ENCODE measurements around the gene TYSND1. TPM values are rescaled to one million over a fixed set of nuclear protein-coding genes. Genes with fewer than 3 reads are reported as not detected.
"Not testable (repeated sequence)": the region's sequence is repeated elsewhere in the genome, so short reads cannot be mapped to it uniquely, and the experiment has no call there.

TYSND1 gene
- total RNA-seq, 2 experiments from 2014 or later = 20.0 to 20.3 TPM

DNA sequence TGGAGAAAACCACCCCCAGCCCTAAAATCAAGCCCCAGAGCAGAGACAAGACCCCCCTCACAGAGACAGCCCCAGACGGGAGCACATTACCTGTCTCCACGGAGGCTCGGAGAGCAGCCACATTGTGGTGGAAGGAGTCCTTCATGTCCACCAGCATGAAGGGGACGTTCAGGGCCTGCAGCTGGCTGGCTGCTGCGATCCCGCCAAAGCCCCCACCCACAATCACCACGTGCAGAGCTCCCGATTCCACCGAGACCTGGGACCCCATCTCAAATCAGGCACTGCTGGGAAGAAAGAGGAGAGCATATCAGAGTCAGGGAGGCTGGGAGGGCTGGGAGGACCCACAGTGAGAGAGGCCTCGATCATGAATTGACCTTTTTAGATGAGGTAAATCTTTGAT is 22.7 kb downstream of the TYSND1 start:
- ATAC-seq = no peak
- DNase-seq = no peak
- H3K27me3 Mint-ChIP-seq = no peaks in the 10 kb centered on the region
- TF ChIP-seq, protein P1, sequence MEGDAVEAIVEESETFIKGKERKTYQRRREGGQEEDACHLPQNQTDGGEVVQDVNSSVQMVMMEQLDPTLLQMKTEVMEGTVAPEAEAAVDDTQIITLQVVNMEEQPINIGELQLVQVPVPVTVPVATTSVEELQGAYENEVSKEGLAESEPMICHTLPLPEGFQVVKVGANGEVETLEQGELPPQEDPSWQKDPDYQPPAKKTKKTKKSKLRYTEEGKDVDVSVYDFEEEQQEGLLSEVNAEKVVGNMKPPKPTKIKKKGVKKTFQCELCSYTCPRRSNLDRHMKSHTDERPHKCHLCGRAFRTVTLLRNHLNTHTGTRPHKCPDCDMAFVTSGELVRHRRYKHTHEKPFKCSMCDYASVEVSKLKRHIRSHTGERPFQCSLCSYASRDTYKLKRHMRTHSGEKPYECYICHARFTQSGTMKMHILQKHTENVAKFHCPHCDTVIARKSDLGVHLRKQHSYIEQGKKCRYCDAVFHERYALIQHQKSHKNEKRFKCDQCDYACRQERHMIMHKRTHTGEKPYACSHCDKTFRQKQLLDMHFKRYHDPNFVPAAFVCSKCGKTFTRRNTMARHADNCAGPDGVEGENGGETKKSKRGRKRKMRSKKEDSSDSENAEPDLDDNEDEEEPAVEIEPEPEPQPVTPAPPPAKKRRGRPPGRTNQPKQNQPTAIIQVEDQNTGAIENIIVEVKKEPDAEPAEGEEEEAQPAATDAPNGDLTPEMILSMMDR (IDR thresholded peaks at IDR 0.05) = no peak
- intact Hi-C loops (cut with micrococcal nuclease) = no loop called here
- ChIA-PET POLR2A (interaction anchor here (0.8 kb wide), 1 partner anchor 13 kb away, joined by 3 read pairs; no protein-coding TSS in a partner anchor), CTCF (interaction anchor here (1.1 to 3.9 kb wide), 2 partner anchors 8 to 23 kb away, joined by 3 to 43 read pairs; partner anchors contain the start of gene TYSND1)
- no peaks in the 10 kb centered on the region for H3K4me1 Mint-ChIP-seq (ENCODE audit: low read depth)
- H3K27ac Mint-ChIP-seq = no peak overlapping the region
- no peaks in the 10 kb centered on the region for H3K36me3 Mint-ChIP-seq (ENCODE audit: low read depth)
- H3K9me3 Mint-ChIP-seq = no peaks in the 10 kb centered on the region
- H3K4me3 Mint-ChIP-seq = no peak overlapping the region

DNA sequence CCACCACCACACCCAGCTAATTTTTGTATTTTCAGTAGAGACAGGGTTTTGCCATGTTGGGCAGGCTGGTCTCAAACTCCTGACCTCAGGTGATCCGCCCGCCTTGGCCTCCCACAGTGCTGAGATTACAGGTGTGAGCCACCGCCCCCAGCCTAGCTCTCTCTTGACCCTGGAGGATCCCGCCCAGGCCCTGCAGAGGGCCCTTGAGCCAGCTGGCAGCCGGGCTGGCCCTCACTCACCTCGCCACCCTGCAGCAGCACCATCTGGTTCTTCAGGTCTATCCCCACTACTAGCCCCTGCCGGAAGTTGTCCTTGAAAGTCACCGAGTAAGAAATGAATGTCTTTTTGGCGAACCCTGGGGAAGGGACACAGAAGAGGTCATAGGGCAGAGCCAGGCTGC is 23.3 kb downstream of the TYSND1 start:
- ATAC-seq; intact Hi-C loops (cut with micrococcal nuclease); H3K27ac Mint-ChIP-seq; H3K9me3 Mint-ChIP-seq; H3K27me3 Mint-ChIP-seq; H3K4me1 Mint-ChIP-seq (ENCODE audit: low read depth); DNase-seq; H3K4me3 Mint-ChIP-seq; H3K36me3 Mint-ChIP-seq (ENCODE audit: low read depth): not testable (repeated sequence)
- CTCF ChIA-PET = interaction anchor here (1.1 kb wide), 2 partner anchors 19 to 24 kb away, joined by 3 read pairs; partner anchors contain the start of gene TYSND1
- POLR2A ChIA-PET = interaction anchor here (0.8 kb wide), 1 partner anchor 13 kb away, joined by 3 read pairs; no protein-coding TSS in a partner anchor

DNA sequence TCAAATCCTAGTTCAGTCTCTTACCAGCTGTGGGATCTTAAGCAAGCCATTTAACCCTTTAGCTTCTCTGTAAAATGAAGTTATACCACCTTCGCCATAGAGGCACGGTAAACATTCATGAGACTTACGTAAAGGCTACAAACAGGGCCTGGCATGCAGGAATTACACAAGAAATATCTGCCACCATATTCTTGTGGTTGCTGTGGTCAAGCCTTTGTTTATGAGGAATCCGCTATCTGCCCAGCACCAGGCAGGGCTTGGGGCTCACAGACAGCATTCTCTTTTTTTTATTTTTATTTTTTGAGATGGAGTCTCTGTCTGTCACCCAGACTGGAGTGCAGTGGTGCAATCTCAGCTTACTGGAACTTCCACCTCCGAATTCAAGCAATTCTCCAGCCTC is 23.8 kb downstream of the TYSND1 start:
- Mint-ChIP-seq H3K36me3 (ENCODE audit: low read depth) (no peaks in the 10 kb centered on the region), H3K4me3 (no peak overlapping the region), H3K4me1 (ENCODE audit: low read depth) (no peaks in the 10 kb centered on the region), H3K27me3 (no peaks in the 10 kb centered on the region), H3K9me3 (no peaks in the 10 kb centered on the region), H3K27ac (no peak overlapping the region)
- intact Hi-C loops (cut with micrococcal nuclease) = no loop called here
- TF ChIP-seq, protein P1 (IDR thresholded peaks at IDR 0.05) = no peak
- POLR2A ChIA-PET = interaction anchor here (1.1 to 1.3 kb wide), 2 partner anchors 10 to 33 kb away, joined by 3 to 4 read pairs; no protein-coding TSS in a partner anchor
- DNase-seq (no peak), ATAC-seq (no peak)
- CTCF ChIA-PET = interaction anchor here (0.8 to 1.1 kb wide), 3 partner anchors 19 to 29 kb away, joined by 3 read pairs; partner anchors contain the start of gene TYSND1

DNA sequence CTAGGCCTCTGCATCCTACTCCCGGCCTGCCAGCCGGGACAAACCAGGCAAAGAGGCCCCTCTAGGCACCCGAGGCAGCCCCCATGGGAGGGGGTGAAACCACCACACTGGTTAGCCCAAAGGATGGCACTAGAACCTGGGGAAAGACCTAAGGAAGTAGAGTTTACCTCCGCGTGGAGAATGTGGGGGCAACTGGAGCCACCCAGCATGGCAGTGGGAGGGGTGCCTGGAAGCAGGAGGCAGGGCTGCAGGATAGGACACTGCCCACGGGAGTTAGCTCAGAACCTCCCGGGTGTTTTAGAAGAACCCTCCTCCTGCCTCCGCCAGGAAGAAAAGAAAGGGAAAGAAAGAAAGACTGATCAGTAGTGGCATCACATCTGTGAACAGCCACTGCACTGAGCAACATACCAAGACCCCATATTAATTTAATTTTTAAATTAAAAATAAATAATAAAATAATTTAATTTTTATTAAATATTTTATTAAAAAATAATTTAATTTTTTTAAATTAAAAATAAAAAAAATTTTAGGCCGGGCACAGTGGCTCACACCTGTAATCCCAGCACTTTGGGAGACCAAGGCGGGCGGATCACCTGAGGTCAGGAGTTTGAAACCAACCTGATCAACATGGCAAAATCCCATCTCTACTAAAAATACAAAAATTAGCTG is 25.1 kb downstream of the TYSND1 start:
- no peak for ATAC-seq
- intact Hi-C loops (cut with micrococcal nuclease) = no loop called here
- POLR2A ChIA-PET = interaction anchor here (1.1 to 1.3 kb wide), 2 partner anchors 8 to 34 kb away, joined by 3 to 4 read pairs; no protein-coding TSS in a partner anchor
- Mint-ChIP-seq H3K4me1 (ENCODE audit: low read depth) (peaks cover 4% of the 10 kb centered on the region), H3K27ac (no peak overlapping the region), H3K9me3 (no peaks in the 10 kb centered on the region), H3K27me3 (no peaks in the 10 kb centered on the region), H3K4me3 (no peak overlapping the region), H3K36me3 (ENCODE audit: low read depth) (no peaks in the 10 kb centered on the region)
- no peak for DNase-seq
- TF ChIP-seq, protein P1 (IDR thresholded peaks at IDR 0.05) = no peak
- CTCF ChIA-PET = no interaction called here

DNA sequence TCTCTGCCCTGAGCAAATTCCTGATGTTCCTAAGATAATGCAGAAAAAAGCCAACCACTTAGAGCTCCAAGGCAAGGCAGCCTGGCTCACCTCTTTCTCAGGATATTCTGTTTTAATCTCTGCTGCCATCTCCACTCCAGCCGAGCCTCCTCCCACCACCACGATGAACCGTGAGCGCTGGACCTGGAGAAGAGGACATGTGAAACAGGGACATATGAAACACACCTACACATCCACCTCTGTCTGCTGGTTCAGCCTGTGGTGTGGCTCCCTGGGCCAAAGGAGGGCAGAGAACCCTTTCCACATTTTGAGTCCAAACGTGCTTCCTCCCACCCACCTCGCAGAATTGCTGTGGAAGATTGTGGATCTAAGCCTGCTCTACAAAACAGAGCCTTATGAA is 26.1 kb downstream of the TYSND1 start:
- TF ChIP-seq, protein P1 (IDR thresholded peaks at IDR 0.05) = no peak
- Mint-ChIP-seq H3K36me3 (ENCODE audit: low read depth) (no peaks in the 10 kb centered on the region), H3K4me1 (ENCODE audit: low read depth) (peaks cover 11% of the 10 kb centered on the region), H3K4me3 (no peak overlapping the region), H3K9me3 (no peaks in the 10 kb centered on the region), H3K27ac (no peak overlapping the region), H3K27me3 (no peaks in the 10 kb centered on the region)
- ATAC-seq = no peak
- intact Hi-C loops (cut with micrococcal nuclease) = no loop called here
- POLR2A ChIA-PET = interaction anchor here (1.3 kb wide), 1 partner anchor 26 kb away, joined by 5 read pairs; the partner anchor contains the start of gene TYSND1
- DNase-seq = no peak
- CTCF ChIA-PET = interaction anchor here (0.6 kb wide), 1 partner anchor 162 kb away, joined by 3 read pairs; no protein-coding TSS in a partner anchor
